Gastrocnemius medialis (tissue), 4 donors: Measurements from ENCODE around the gene KIF1B.

Experiments
- POLR2A ChIP-seq, 2 donors: fragments of 450-650 bp; IDR thresholded peaks; one replicate each; pipeline ENCODE4 v1.6.1; 2017; ENCODE audit warnings: antibody characterized with exemption in 2 of 2, mild to moderate bottlenecking in 2 of 2, moderate library complexity in 2 of 2
- TF ChIP-seq, protein P1 (sequence below), 5 experiments: fragments of 450-650 bp in 3 of 5; fragments of 200-600 bp in 2 of 5; sonication (generic) in 2 of 5; IDR thresholded peaks in 4 of 5; conservative IDR thresholded peaks in 1 of 5; 1 replicate in 4 of 5; 2 replicates in 1 of 5; pipeline ENCODE4 v1.5.1; 2016 to 2019; ENCODE audit warnings: antibody characterized with exemption in 5 of 5, mild to moderate bottlenecking in 3 of 5, moderate library complexity in 3 of 5

DNA sequence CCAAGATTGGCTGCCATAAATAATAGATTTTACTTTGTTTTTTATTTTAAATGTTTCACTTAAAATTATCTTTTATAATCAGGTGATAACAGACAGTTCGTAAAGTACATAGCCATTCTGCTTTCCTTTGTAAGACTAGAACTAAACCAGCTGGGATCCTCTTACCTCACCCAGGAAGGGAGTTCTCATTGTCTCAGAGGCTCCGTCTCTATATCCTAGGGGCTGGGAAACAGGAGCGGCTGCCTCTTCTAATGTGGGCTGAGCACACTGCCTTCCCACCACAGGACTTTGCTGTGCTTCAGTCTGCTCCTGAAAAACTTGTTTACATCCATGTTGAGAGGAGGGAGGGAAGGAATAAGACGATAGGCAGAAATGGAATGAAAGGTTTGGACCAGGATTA is 142.9 kb downstream of the KIF1B start:
- TF ChIP-seq, protein P1, sequence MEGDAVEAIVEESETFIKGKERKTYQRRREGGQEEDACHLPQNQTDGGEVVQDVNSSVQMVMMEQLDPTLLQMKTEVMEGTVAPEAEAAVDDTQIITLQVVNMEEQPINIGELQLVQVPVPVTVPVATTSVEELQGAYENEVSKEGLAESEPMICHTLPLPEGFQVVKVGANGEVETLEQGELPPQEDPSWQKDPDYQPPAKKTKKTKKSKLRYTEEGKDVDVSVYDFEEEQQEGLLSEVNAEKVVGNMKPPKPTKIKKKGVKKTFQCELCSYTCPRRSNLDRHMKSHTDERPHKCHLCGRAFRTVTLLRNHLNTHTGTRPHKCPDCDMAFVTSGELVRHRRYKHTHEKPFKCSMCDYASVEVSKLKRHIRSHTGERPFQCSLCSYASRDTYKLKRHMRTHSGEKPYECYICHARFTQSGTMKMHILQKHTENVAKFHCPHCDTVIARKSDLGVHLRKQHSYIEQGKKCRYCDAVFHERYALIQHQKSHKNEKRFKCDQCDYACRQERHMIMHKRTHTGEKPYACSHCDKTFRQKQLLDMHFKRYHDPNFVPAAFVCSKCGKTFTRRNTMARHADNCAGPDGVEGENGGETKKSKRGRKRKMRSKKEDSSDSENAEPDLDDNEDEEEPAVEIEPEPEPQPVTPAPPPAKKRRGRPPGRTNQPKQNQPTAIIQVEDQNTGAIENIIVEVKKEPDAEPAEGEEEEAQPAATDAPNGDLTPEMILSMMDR (IDR thresholded peaks at IDR 0.05 in 4 of 5, conservative IDR thresholded peaks at IDR 0.05 in 1 of 5), result no peak
- no peak for TF ChIP-seq POLR2A (IDR thresholded peaks at IDR 0.05)
